Fibroblast of lung (primary cell): Measurements from ENCODE around the gene CACNG7.

Experiments
- CTCF ChIP-seq, 2 donors: IDR thresholded peaks in 1 of 2; conservative IDR thresholded peaks in 1 of 2; 1 replicate in 1 of 2; 2 replicates in 1 of 2; pipeline ENCODE4 v1.5.1; 2011 to 2012; ENCODE audit warnings: low read length in 2 of 2, control low read depth in 1 of 2, inconsistent platforms in 1 of 2, low read depth in 1 of 2, mild to moderate bottlenecking in 1 of 2
- EZH2 ChIP-seq: IDR thresholded peaks from 2 replicates; pipeline ENCODE4 v1.5.1; 2012; ENCODE audit warnings: low read length, control low read depth, mild to moderate bottlenecking; ENCODE audit errors: missing control alignments

GRCh38 chr19:53876651-53877224, 32.3 kb upstream of the CACNG7 start:
- TF ChIP-seq CTCF (conservative IDR thresholded peaks at IDR 0.05 in 1 of 2, IDR thresholded peaks at IDR 0.05 in 1 of 2; ENCODE audit: low read depth in 1 of 2, low read length in 2 of 2) (no peak), EZH2 (no peak)
